Gastroesophageal sphincter (tissue), 4 donors: ENCODE data around the gene APOBEC3F. TPM values are rescaled to one million over a fixed set of nuclear protein-coding genes. Genes with fewer than 3 reads are reported as not detected.
"Not testable (repeated sequence)": the region's sequence is repeated elsewhere in the genome, so short reads cannot be mapped to it uniquely, and the experiment has no call there.

Source experiments
- ATAC-seq: fragments of 150-250 bp; one replicate; pipeline ENCODE4 v1.9.1; 2016; ENCODE audit warnings: mild to moderate bottlenecking, moderate library complexity
- H3K27ac ChIP-seq, 4 donors: fragments of 200-600 bp; sonication (generic) in 3 of 4; 1 replicate in 3 of 4; 2 replicates in 1 of 4; pipeline ENCODE4 v1.5.1; 2016 to 2019
- H3K27me3 ChIP-seq: fragments of 200-600 bp; sonication (generic); one replicate; pipeline ENCODE4 v1.5.1; 2019
- H3K36me3 ChIP-seq, 2 donors: fragments of 200-600 bp; sonication (generic); one replicate each; pipeline ENCODE4 v1.5.1; 2019; ENCODE audit warnings: control low read depth in 1 of 2
- H3K4me1 ChIP-seq, 3 donors: fragments of 200-600 bp; sonication (generic); 1 replicate in 2 of 3; 2 replicates in 1 of 3; pipeline ENCODE4 v1.5.1; 2016 to 2019; ENCODE audit warnings: control low read depth in 2 of 3
- H3K4me3 ChIP-seq, 2 donors: fragments of 200-600 bp; sonication (generic); one replicate each; pipeline ENCODE4 v1.5.1; 2019; ENCODE audit warnings: mild to moderate bottlenecking in 1 of 2, moderate library complexity in 1 of 2
- H3K9me3 ChIP-seq, 3 donors: fragments of 200-600 bp; sonication (generic); one replicate each; pipeline ENCODE4 v1.5.1; 2017 to 2019; ENCODE audit warnings: control low read depth in 2 of 3
- CTCF ChIP-seq, 4 experiments: fragments of 200-600 bp in 2 of 4; fragments of 450-650 bp in 2 of 4; sonication (generic) in 1 of 4; IDR thresholded peaks; one replicate each; pipeline ENCODE4 v1.5.1; 2017 to 2019; ENCODE audit warnings: antibody characterized with exemption in 4 of 4, mild to moderate bottlenecking in 2 of 4, moderate library complexity in 2 of 4
- EP300 ChIP-seq: sonication (generic); formaldehyde crosslinking; IDR thresholded peaks from one replicate; pipeline ENCODE4 v1.6.1; 2017; ENCODE audit warnings: antibody characterized with exemption, mild to moderate bottlenecking
- POLR2A ChIP-seq, 2 donors: fragments of 450-650 bp; IDR thresholded peaks; one replicate each; pipeline ENCODE4 v1.6.1; 2017; ENCODE audit warnings: antibody characterized with exemption in 2 of 2, mild to moderate bottlenecking in 2 of 2, moderate library complexity in 1 of 2
- POLR2AphosphoS5 ChIP-seq: sonication (generic); formaldehyde crosslinking; IDR thresholded peaks from one replicate; pipeline ENCODE4 v1.6.1; 2017; ENCODE audit warnings: antibody characterized with exemption
- WGBS, 2 donors: methylation state at CpG; one replicate each; pipeline ENCODE4 v1.1.5; 2018; ENCODE audit warnings: low coverage in 1 of 2; 5-methylcytosine and 5-hydroxymethylcytosine counted together
- total RNA-seq, 4 donors: library from RNA; depleted of rRNA; stranded (reverse); fragments of >200 nt; gene quantifications; one replicate each; pipeline ENCODE4 v1.1.0, GENCODE V29; 2016

APOBEC3F gene
- total RNA-seq, 4 donors from 2014 or later = 0.57 to 4.0 (median 1.9) TPM

DNA sequence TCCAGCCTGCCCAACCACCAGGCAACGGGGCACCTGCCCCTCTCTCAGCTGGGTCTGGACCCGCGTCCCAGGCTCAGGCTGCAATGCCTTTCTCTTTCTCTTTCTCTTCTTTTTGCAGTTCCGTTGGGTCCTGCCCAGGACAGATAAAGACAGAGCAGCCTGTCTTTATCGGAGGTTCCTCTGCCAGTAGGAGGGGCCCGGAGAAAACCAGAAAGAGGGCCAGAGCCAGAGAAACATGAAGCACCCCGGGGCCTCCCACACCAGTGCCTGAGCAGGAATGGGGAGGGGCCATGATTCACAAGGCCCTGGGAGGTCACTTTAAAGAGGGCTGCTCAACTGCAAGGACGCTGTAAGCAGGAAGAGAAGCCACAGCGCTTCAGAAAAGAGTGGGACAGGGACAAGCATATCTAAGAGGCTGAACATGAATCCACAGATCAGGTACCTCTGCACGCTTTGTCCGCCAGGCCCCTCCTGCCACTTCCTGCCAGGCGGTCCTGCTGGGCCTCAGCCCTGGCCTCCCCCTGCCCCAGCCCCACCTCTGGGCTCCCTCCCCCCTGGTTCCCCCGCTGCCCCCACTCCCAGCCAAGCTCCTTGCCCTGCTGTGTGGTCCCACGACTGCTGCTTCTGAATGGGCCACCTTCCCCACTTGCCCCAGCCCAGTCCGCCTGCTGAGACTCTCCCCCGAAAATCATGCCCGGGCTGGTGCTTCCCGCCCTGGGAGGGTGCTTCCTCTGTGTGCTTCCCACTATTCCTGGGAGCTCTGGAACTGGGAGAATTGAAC is 26.5 kb upstream of the APOBEC3F start, which contains the start of gene APOBEC3C:
Gene APOBEC3C (plus strand): TSS at position 316 of the 781 bp plus-strand sequence. CDS start 106 bp downstream, at position 422.
- ATAC-seq = peak; percentile 96
- no peaks in the 10 kb centered on the region for H3K27me3 ChIP-seq
- H3K4me1 ChIP-seq = peaks cover 0 to 21% (median 9%) of the 10 kb centered on the region in 3 donors
- H3K9me3 ChIP-seq = no peaks in the 10 kb centered on the region
- peaks cover 0 to 12% of the 10 kb centered on the region in 2 donors for H3K36me3 ChIP-seq
- 0% methylated on average over 3 to 8 of the region's 18 CpGs for WGBS, 2 donors
- peak within 1 kb of the TSS; percentile 70 to 87 (median 80) for H3K27ac ChIP-seq
- peak within 1 kb of the TSS; percentile 39 to 58 for H3K4me3 ChIP-seq
- TF ChIP-seq POLR2A (IDR thresholded peaks at IDR 0.05) = no peak
- no peak for TF ChIP-seq EP300
- TF ChIP-seq CTCF (IDR thresholded peaks at IDR 0.05) = peak in 1 of 4 experiments; percentile 7
- TF ChIP-seq POLR2AphosphoS5 = peak; percentile 34

DNA sequence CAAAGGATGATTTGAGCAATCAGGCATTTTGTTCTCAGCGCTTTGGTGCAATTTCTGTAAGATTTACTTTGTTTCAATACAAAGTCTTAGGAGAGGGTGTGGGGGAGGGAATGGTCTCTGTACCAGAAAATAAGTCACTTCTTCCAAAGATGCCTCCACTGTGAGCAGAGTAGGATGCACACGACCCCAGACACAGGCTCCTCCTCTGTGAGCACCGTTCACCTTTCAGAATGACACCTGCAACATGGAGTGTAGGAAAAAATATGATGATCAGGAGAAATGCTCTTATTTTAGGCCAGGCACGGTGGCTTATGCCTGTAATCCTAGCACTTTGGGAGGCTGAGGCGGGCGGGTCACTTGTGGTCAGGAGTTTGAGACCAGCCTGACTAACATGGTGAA is 25.9 kb upstream of the APOBEC3F start:
- WGBS, 2 donors = 21 to 40% methylated on average over 4 to 5 of the region's 6 CpGs
- not testable (repeated sequence) for H3K9me3 ChIP-seq, ATAC-seq, H3K27me3 ChIP-seq
- H3K36me3 ChIP-seq = peaks cover 0 to 12% of the 10 kb centered on the region in 2 donors
- peak overlapping the region; percentile 70 to 87 (median 80) for H3K27ac ChIP-seq
- peaks cover 0 to 21% (median 9%) of the 10 kb centered on the region in 3 donors for H3K4me1 ChIP-seq
- peak overlapping the region; percentile 39 to 58 for H3K4me3 ChIP-seq

DNA sequence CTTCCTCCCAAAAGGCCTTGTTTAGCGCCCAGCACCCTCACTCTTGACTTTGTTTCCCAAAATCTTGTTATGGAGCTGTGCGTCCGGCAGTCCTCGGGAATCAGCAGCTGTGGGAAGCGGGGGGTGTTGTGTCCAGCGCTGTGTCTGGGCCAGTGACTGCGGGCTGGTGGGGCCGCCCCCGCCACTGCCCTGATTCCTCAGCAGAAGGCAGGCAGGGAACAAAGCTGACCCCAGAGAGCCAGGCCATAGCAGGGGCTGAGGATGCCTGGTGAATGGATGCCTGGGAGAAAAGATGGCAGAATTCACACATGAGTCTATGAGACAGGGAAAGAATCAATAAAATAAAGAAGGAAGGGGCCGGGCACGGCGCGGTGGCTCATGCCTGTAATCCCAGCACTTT is 24.1 kb upstream of the APOBEC3F start:
- H3K4me3 ChIP-seq = no peak overlapping the region
- no peaks in the 10 kb centered on the region for H3K9me3 ChIP-seq
- whole genome bisulfite sequencing, 2 donors = 92 to 100% methylated on average over 1 to 4 of the region's 13 CpGs
- H3K4me1 ChIP-seq = peaks cover 0 to 34% (median 9%) of the 10 kb centered on the region in 3 donors
- no peak overlapping the region for H3K27ac ChIP-seq
- peaks cover 0 to 12% of the 10 kb centered on the region in 2 donors for H3K36me3 ChIP-seq
- no peaks in the 10 kb centered on the region for H3K27me3 ChIP-seq
- no peak for TF ChIP-seq POLR2AphosphoS5
- no peak for TF ChIP-seq EP300
- TF ChIP-seq POLR2A (IDR thresholded peaks at IDR 0.05) = no peak
- no peak for TF ChIP-seq CTCF (IDR thresholded peaks at IDR 0.05)
- ATAC-seq = no peak

DNA sequence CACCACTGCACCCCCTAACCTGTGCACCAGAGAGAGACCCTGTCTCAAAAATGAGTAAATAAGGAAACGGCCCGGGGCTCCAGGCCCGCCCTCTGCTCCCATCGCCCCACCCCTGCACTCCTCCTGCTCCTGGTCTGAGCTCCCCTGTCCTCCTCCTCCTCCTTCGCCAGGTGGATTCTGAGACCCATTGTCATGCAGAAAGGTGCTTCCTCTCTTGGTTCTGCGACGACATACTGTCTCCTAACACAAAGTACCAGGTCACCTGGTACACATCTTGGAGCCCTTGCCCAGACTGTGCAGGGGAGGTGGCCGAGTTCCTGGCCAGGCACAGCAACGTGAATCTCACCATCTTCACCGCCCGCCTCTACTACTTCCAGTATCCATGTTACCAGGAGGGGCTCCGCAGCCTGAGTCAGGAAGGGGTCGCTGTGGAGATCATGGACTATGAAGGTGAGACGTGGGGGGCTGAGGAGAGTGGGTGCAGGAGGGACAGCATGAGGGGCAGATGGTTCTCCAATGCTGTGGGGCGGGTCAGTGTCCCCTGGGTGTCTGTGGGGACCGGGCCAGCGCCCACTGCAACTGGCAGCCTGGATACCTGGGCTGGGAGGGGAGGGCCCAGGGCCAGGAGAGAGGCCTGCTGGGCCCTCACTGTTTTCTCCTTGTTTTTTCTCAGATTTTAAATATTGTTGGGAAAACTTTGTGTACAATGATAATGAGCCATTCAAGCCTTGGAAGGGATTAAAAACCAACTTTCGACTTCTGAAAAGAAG is 22.9 kb upstream of the APOBEC3F start:
- Histone ChIP-seq H3K36me3 (peaks cover 0 to 12% of the 10 kb centered on the region in 2 donors), H3K4me1 (peaks cover 0 to 44% (median 9%) of the 10 kb centered on the region in 3 donors), H3K27ac (no peak overlapping the region), H3K4me3 (no peak overlapping the region), H3K9me3 (no peaks in the 10 kb centered on the region), H3K27me3 (no peaks in the 10 kb centered on the region)
- TF ChIP-seq EP300 = no peak
- TF ChIP-seq POLR2AphosphoS5 = no peak
- no peak for TF ChIP-seq POLR2A (IDR thresholded peaks at IDR 0.05)
- no peak for TF ChIP-seq CTCF (IDR thresholded peaks at IDR 0.05)
- ATAC-seq = no peak
- WGBS, 2 donors = 70 to 84% methylated on average over 5 to 10 of the region's 18 CpGs

GRCh38 chr22:39020021-39020651 is 20.5 kb upstream of the APOBEC3F start:
- H3K9me3 ChIP-seq, ATAC-seq, H3K27me3 ChIP-seq: not testable (repeated sequence)
- WGBS, 2 donors = 69% methylated on average over 5 of the region's 15 CpGs; no CpG with 5 or more reads in 1 of the 2 donors
- Histone ChIP-seq H3K4me1 (peaks cover 0 to 27% (median 3%) of the 10 kb centered on the region in 3 donors), H3K27ac (peak overlapping the region in 3 of 4 donors; percentile 68 to 77 (median 76)), H3K36me3 (peaks cover 0 to 29% of the 10 kb centered on the region in 2 donors), H3K4me3 (peak overlapping the region in 1 of 2 donors; percentile 47)
